K562 (cell line): Measurements from ENCODE around the gene NT5DC4. TPM values are rescaled to one million over a fixed set of nuclear protein-coding genes. Genes with fewer than 3 reads are reported as not detected.

Experiments used
- ATAC-seq: fragments of 200-7000 bp; cut with Tn5 transposase; 3 replicates; pipeline ENCODE4 v1.9.1; 2020; ENCODE audit warnings: moderate library complexity
- BruUV-seq: library from RNA; stranded (reverse); fragments of 400-500 nt; replicated peaks from 2 replicates; lab custom pipeline; 2021; lab: Mats Ljungman, UMichigan
- CTCF ChIA-PET: fragments of 300-600 bp; formaldehyde crosslinking; extraction: SDS; loops from one replicate; lab custom pipeline; 2021; ENCODE audit warnings: low intra/inter-chr PET ratio; lab: Yijun Ruan, JAX
- POLR2A ChIA-PET: fragments of 300-600, 350-650 bp; sonication (Branson Sonifier 250); formaldehyde crosslinking; extraction: SDS; loops from one replicate; lab custom pipeline; 2021; ENCODE audit warnings: antibody characterized with exemption, inconsistent platforms; lab: Yijun Ruan, JAX
- DNase-seq, 4 experiments: peaks; one replicate each; pipeline versions ENCODE4 v3.0.0 to v3.0.0-alpha.2; 2011 to 2018; ENCODE audit warnings: low spot score in 3 of 4, mixed read lengths in 3 of 4; ENCODE audit errors: extremely low read depth in 1 of 4
- FAIRE-seq: peaks from 2 replicates; lab custom pipeline; 2011; peaks lifted over from hg19 to GRCh38; lab: Jason Lieb, UNC
- H2AFZ ChIP-seq: 2 replicates; pipeline ENCODE4 v1.6.0; 2011; ENCODE audit warnings: low read depth, low read length, control low read depth, inconsistent platforms
- H3K27ac ChIP-seq: fragments of 200-600 bp; 3 replicates; pipeline ENCODE4 v1.8.0; 2011; ENCODE audit warnings: low read depth, mild to moderate bottlenecking, control low read depth, inconsistent platforms, low read length, moderate library complexity, mixed read lengths; ENCODE audit errors: extremely low read depth
- H3K27me3 ChIP-seq, 2 experiments: fragments of 300-600 bp in 1 of 2; 2 replicates in 1 of 2; 3 replicates in 1 of 2; pipeline versions ENCODE4 v1.6.0 to v1.8.0; 2011; ENCODE audit warnings: inconsistent platforms in 2 of 2, low read length in 2 of 2, mild to moderate bottlenecking in 1 of 2, mixed read lengths in 1 of 2, moderate library complexity in 1 of 2; ENCODE audit not compliant: control insufficient read depth in 2 of 2, insufficient read depth in 2 of 2
- H3K36me3 ChIP-seq: fragments of 300-600 bp; 3 replicates; pipeline ENCODE4 v1.8.0; 2011; ENCODE audit warnings: mild to moderate bottlenecking, low read length, inconsistent platforms; ENCODE audit not compliant: control insufficient read depth, insufficient read depth
- H3K4me1 ChIP-seq, 2 experiments: fragments of 200-600 bp in 1 of 2; replicated peaks in 1 of 2; 2 replicates in 1 of 2; 3 replicates in 1 of 2; pipeline versions ENCODE4 v1.5.1 to v1.8.0; 2011; ENCODE audit warnings: inconsistent platforms in 2 of 2, low read length in 2 of 2, mild to moderate bottlenecking in 1 of 2, mixed read lengths in 1 of 2, moderate library complexity in 1 of 2; ENCODE audit not compliant: control insufficient read depth in 2 of 2, insufficient read depth in 2 of 2
- H3K4me2 ChIP-seq: 2 replicates; pipeline ENCODE4 v1.6.1; 2011; ENCODE audit warnings: low read length, control low read depth, inconsistent platforms, mixed read lengths; ENCODE audit not compliant: insufficient read depth
- H3K4me3 ChIP-seq: fragments of 200-600 bp; sonication (generic), shearing (Covaris generic); 2 replicates; pipeline ENCODE4 v1.5.1; 2016; ENCODE audit warnings: control low read depth, inconsistent platforms
- H3K79me2 ChIP-seq: fragments of 200-600 bp; 3 replicates; pipeline ENCODE4 v1.8.0; 2011; ENCODE audit warnings: low read length, inconsistent platforms; ENCODE audit not compliant: control insufficient read depth, insufficient read depth
- H3K9ac ChIP-seq, 2 experiments: 2 replicates each; pipeline versions ENCODE4 v1.6.0 to v1.6.1; 2011; ENCODE audit warnings: low read depth in 2 of 2, low read length in 2 of 2, control low read depth in 1 of 2, inconsistent platforms in 1 of 2, mild to moderate bottlenecking in 1 of 2, mixed read lengths in 1 of 2; ENCODE audit not compliant: insufficient read depth in 1 of 2
- H3K9me1 ChIP-seq: one replicate; pipeline ENCODE4 v1.6.0; 2011; ENCODE audit warnings: inconsistent platforms, mild to moderate bottlenecking, low read length, moderate library complexity; ENCODE audit not compliant: control insufficient read depth, insufficient read depth
- H3K9me3 ChIP-seq: replicated peaks from 2 replicates; pipeline ENCODE4 v1.5.1; 2011; ENCODE audit warnings: low read depth, low read length, inconsistent platforms; ENCODE audit not compliant: control insufficient read depth, insufficient read depth
- H4K20me1 ChIP-seq: replicated peaks from 2 replicates; pipeline ENCODE4 v1.6.1; 2011; ENCODE audit warnings: low read length, inconsistent platforms, mixed read lengths; ENCODE audit not compliant: control insufficient read depth, insufficient read depth
- BCOR ChIP-seq: fragments of 450-650 bp; IDR thresholded peaks from 2 replicates; pipeline ENCODE4 v1.6.1; 2016
- CTBP1 ChIP-seq: fragments of 450-650 bp; IDR thresholded peaks from 2 replicates; pipeline ENCODE4 v1.6.1; 2016; ENCODE audit warnings: borderline replicate concordance
- CXXC5 ChIP-seq: fragments of 250-450 bp; sonication (Bioruptor Pico); IDR thresholded peaks from 2 replicates; pipeline ENCODE4 v1.8.0; 2022; ENCODE audit warnings: inconsistent platforms, mild to moderate bottlenecking, moderate library complexity
- DPF2 ChIP-seq: fragments of 450-650 bp; IDR thresholded peaks from 2 replicates; pipeline ENCODE4 v1.6.1; 2016
- EHMT2 ChIP-seq: fragments of 450-650 bp; IDR thresholded peaks from 2 replicates; pipeline ENCODE4 v1.6.1; 2018; ENCODE audit warnings: antibody characterized with exemption
- RBM17 ChIP-seq: fragments of 200-400 bp; formaldehyde crosslinking; IDR thresholded peaks from 2 replicates; pipeline ENCODE4 v1.6.1; 2017; ENCODE audit warnings: low read depth, mild to moderate bottlenecking, low read length, borderline replicate concordance
- SMAD4 ChIP-seq: fragments of 250-450 bp; sonication (Bioruptor Pico); conservative IDR thresholded peaks from 2 replicates; pipeline ENCODE4 v1.8.0; 2021; ENCODE audit warnings: inconsistent platforms, mild to moderate bottlenecking, moderate library complexity
- SREBF1 ChIP-seq: fragments of 150-350 bp; IDR thresholded peaks from 2 replicates; pipeline ENCODE4 v1.6.1; 2014; ENCODE audit warnings: antibody characterized with exemption, low read depth, low read length, borderline replicate concordance
- TAF1 ChIP-seq: IDR thresholded peaks from 2 replicates; pipeline ENCODE4 v1.6.1; 2011; ENCODE audit warnings: mild to moderate bottlenecking, low read length, moderate library complexity; ENCODE audit not compliant: insufficient read depth, control insufficient read depth, severe bottlenecking; ENCODE audit errors: extremely low read depth
- ZNF121 ChIP-seq: sonication (generic); formaldehyde crosslinking; conservative IDR thresholded peaks from 2 replicates; pipeline ENCODE4 v1.8.0; 2022; ENCODE audit warnings: missing genetic modification reagents
- WGBS: fragments of 100-300 bp; shearing (Covaris generic); methylation state at CpG from one replicate; pipeline ENCODE4 v1.1.6; 2016; ENCODE audit warnings: low coverage, mixed read lengths; ENCODE audit not compliant: insufficient coverage; ENCODE audit errors: missing lambda C conversion rate; 5-methylcytosine and 5-hydroxymethylcytosine counted together
- in situ Hi-C: fragments of 300-500 bp; cut with MboI; formaldehyde crosslinking; loops from 4 replicates; pipeline ENCODE4 v1.15.0; 2018; ENCODE audit warnings: inconsistent platforms, mixed read lengths
- intact Hi-C: fragments of 100-400 bp; cut with micrococcal nuclease; formaldehyde crosslinking; loops from 2 replicates; pipeline ENCODE4 v1.14.2; 2022
- polyA plus RNA-seq, 8 experiments: library from polyadenylated mRNA; depleted of rRNA in 4 of 8; stranded (reverse) in 5 of 8; unstranded in 3 of 8; fragments of >200 nt; fragmentation: Nextera tagmentation in 2 of 8; fragmentation: Illumina TruSeq in 1 of 8; extraction: Ambion mirVana in 2 of 8; extraction: Trizol in 1 of 8; gene quantifications; 2 replicates each; pipeline versions ENCODE4 v1.2.1 to v1.2.3, GENCODE V29; 2011 to 2014; ENCODE audit warnings: inconsistent platforms in 1 of 8, missing spikeins in 1 of 8
- total RNA-seq, 7 experiments: library from RNA; depleted of rRNA in 6 of 7; stranded (reverse); fragments of >200 nt in 6 of 7; fragmentation: Illumina TruSeq in 2 of 7; extraction: Trizol in 2 of 7; gene quantifications; 2 replicates each; pipeline versions ENCODE4 v1.2.1 to v1.2.3, GENCODE V29; 2011 to 2021; ENCODE audit warnings: low replicate concordance in 1 of 7
- TF ChIP-seq, protein P1 (sequence below), 2 experiments: fragments of 450-650 bp; conservative IDR thresholded peaks; 2 replicates each; pipeline ENCODE4 v1.6.1; 2017; ENCODE audit warnings: mild to moderate bottlenecking in 2 of 2, moderate library complexity in 2 of 2
- TF ChIP-seq, protein P2 (sequence below): fragments of 450-650 bp; IDR thresholded peaks from 2 replicates; pipeline ENCODE4 v1.6.1; 2017; ENCODE audit warnings: antibody characterized with exemption, mild to moderate bottlenecking
- TF ChIP-seq, protein P3 (sequence below): sonication (generic); formaldehyde crosslinking; IDR thresholded peaks from 2 replicates; pipeline ENCODE4 v1.8.0; 2022; ENCODE audit warnings: mild to moderate bottlenecking, missing genetic modification reagents, borderline replicate concordance

NT5DC4 gene
- total and polyA plus RNA-seq, 9 of the 15 experiments (the other 6 are each of a cell fraction or from before 2014, with no cell fraction given) = 0.44 to 6.9 (median 2.5) TPM

DNA sequence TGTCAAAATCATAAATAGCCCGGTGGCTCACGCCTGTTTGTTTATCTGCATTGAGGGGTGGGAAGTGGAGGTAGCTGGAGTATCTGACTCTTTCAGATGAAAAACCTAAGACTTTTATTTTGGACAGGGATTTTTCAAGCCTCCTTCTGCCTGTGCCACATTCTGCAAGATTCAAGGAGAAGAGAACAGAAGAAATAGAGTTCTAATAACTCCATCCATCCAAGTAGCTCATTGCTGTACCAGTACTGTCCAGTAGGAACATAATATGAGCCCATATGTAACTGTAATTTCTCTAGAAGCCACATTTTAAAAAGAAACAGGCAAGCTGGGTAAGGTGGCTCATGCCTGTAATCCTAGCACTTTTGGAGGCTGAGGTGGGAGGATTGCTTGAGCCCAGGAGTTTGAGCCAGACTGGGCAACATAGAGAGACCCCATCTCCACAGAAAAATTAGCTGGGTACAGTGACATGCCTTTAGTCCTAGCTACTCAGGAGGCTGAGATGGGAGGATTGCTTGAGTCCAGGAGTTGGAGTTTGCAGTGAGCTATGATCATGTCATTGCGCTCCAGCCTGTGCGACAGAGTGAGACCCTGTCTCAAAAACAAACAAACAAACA lies 35.4 kb upstream of the NT5DC4 start:
- FAIRE-seq (no peak), ATAC-seq (peak; percentile 56), DNase-seq (peak in 2 of 4 experiments; percentile 37 to 53)
- 52% methylated on average over 4 of the region's 4 CpGs for WGBS
- intact Hi-C loops = no loop called here
- no peaks in the 10 kb centered on the region for H3K9me3 ChIP-seq
- no peak overlapping the region for H3K4me3 ChIP-seq
- CTCF ChIA-PET = interaction anchor here (0.7 kb wide), 1 partner anchor 64 kb away, joined by 3 read pairs; no protein-coding TSS in a partner anchor
- no peaks in the 10 kb centered on the region for H4K20me1 ChIP-seq
- H2AFZ ChIP-seq = peak overlapping the region; percentile 79
- peak overlapping the region; percentile 86 for H3K27ac ChIP-seq
- peak overlapping the region; percentile 73; the same call in 1 of the 2 replicates for H3K4me2 ChIP-seq
- BruUV-seq = no TSS peak
- no peaks in the 10 kb centered on the region for H3K27me3 ChIP-seq
- POLR2A ChIA-PET = interaction anchor here (0.7 to 3.5 kb wide), 8 partner anchors 14 to 40 kb away, joined by 3 to 14 read pairs (median 8); partner anchors contain the start of gene SLC20A1
- H3K4me1 ChIP-seq = peaks cover 44 to 66% of the 10 kb centered on the region in 2 experiments
- no peaks in the 10 kb centered on the region for H3K36me3 ChIP-seq
- no peaks in the 10 kb centered on the region for H3K9me1 ChIP-seq
- peak overlapping the region in 1 of 2 experiments; percentile 60; a peak in 2 of 4 replicates for H3K9ac ChIP-seq
- in situ Hi-C loops = no loop called here
- no peaks in the 10 kb centered on the region for H3K79me2 ChIP-seq
- TF ChIP-seq, protein P1, sequence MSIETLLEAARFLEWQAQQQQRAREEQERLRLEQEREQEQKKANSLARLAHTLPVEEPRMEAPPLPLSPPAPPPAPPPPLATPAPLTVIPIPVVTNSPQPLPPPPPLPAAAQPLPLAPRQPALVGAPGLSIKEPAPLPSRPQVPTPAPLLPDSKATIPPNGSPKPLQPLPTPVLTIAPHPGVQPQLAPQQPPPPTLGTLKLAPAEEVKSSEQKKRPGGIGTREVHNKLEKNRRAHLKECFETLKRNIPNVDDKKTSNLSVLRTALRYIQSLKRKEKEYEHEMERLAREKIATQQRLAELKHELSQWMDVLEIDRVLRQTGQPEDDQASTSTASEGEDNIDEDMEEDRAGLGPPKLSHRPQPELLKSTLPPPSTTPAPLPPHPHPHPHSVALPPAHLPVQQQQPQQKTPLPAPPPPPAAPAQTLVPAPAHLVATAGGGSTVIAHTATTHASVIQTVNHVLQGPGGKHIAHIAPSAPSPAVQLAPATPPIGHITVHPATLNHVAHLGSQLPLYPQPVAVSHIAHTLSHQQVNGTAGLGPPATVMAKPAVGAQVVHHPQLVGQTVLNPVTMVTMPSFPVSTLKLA (conservative IDR thresholded peaks at IDR 0.05) = 0 out of 4 replicates have a peak, but pooled peaks of 1 of the 2 experiments have one; percentile 21
- peak; percentile 78 for TF ChIP-seq ZNF121 (CRISPR knock-in tag)
- 0 out of 2 replicates have a peak, but pooled peaks have one; percentile 14 for TF ChIP-seq CTBP1
- 0 out of 2 replicates have a peak, but pooled peaks have one; percentile 8 for TF ChIP-seq CXXC5 (CRISPR knock-in tag)
- TF ChIP-seq EHMT2 = no peak
- no peak for TF ChIP-seq RBM17
- TF ChIP-seq SMAD4 (CRISPR knock-in tag) = 0 out of 2 replicates have a peak, but pooled peaks have one; percentile 11
- TF ChIP-seq, protein P2, sequence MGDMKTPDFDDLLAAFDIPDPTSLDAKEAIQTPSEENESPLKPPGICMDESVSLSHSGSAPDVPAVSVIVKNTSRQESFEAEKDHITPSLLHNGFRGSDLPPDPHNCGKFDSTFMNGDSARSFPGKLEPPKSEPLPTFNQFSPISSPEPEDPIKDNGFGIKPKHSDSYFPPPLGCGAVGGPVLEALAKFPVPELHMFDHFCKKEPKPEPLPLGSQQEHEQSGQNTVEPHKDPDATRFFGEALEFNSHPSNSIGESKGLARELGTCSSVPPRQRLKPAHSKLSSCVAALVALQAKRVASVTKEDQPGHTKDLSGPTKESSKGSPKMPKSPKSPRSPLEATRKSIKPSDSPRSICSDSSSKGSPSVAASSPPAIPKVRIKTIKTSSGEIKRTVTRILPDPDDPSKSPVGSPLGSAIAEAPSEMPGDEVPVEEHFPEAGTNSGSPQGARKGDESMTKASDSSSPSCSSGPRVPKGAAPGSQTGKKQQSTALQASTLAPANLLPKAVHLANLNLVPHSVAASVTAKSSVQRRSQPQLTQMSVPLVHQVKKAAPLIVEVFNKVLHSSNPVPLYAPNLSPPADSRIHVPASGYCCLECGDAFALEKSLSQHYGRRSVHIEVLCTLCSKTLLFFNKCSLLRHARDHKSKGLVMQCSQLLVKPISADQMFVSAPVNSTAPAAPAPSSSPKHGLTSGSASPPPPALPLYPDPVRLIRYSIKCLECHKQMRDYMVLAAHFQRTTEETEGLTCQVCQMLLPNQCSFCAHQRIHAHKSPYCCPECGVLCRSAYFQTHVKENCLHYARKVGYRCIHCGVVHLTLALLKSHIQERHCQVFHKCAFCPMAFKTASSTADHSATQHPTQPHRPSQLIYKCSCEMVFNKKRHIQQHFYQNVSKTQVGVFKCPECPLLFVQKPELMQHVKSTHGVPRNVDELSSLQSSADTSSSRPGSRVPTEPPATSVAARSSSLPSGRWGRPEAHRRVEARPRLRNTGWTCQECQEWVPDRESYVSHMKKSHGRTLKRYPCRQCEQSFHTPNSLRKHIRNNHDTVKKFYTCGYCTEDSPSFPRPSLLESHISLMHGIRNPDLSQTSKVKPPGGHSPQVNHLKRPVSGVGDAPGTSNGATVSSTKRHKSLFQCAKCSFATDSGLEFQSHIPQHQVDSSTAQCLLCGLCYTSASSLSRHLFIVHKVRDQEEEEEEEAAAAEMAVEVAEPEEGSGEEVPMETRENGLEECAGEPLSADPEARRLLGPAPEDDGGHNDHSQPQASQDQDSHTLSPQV = peak; percentile 71; the same call in 1 of the 2 replicates
- TF ChIP-seq, protein P3, sequence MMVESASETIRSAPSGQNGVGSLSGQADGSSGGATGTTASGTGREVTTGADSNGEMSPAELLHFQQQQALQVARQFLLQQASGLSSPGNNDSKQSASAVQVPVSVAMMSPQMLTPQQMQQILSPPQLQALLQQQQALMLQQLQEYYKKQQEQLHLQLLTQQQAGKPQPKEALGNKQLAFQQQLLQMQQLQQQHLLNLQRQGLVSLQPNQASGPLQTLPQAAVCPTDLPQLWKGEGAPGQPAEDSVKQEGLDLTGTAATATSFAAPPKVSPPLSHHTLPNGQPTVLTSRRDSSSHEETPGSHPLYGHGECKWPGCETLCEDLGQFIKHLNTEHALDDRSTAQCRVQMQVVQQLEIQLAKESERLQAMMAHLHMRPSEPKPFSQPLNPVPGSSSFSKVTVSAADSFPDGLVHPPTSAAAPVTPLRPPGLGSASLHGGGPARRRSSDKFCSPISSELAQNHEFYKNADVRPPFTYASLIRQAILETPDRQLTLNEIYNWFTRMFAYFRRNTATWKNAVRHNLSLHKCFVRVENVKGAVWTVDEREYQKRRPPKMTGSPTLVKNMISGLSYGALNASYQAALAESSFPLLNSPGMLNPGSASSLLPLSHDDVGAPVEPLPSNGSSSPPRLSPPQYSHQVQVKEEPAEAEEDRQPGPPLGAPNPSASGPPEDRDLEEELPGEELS (CRISPR knock-in tag) = no peak
- no peak for TF ChIP-seq SREBF1
- TF ChIP-seq DPF2 = peak; percentile 24; the same call in 1 of the 2 replicates
- TF ChIP-seq BCOR = 0 out of 2 replicates have a peak, but pooled peaks have one; percentile 19
- no peak for TF ChIP-seq TAF1
